GM12872 (cell line): ENCODE measurements around the gene ARL6.

Source experiments
- CTCF ChIP-seq: IDR thresholded peaks from 3 replicates; pipeline ENCODE4 v1.5.1; 2011; ENCODE audit warnings: low read depth, mild to moderate bottlenecking, low read length, moderate library complexity; ENCODE audit not compliant: insufficient read depth

ARL6 gene

GRCh38 chr3:97831140-97831539 is 66.6 kb downstream of the ARL6 start:
- no peak for TF ChIP-seq CTCF

DNA sequence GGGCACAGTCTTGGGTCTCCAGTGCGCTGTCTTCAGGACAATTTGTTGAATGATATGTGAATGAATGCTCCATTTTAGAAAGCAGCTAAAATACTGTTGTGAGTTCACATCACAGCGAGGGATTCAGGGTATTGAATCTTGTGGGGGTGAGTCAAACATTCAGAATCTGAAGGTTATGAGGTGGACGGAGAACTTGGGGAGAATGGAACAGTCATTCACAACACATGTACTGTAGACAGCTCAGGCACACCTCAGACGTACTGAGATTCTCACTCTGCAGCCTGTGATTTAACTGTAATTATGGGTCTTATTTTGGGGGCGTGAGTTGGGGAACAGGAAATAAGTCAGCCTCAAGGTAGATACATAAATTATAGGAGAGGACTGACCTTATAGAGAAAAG is 71.2 kb downstream of the ARL6 start:
- no peak for TF ChIP-seq CTCF

GRCh38 chr3:97838393-97838792 is 73.8 kb downstream of the ARL6 start:
- no peak for TF ChIP-seq CTCF

GRCh38 chr3:97839944-97840343 is 75.4 kb downstream of the ARL6 start:
- TF ChIP-seq CTCF: no peak

DNA sequence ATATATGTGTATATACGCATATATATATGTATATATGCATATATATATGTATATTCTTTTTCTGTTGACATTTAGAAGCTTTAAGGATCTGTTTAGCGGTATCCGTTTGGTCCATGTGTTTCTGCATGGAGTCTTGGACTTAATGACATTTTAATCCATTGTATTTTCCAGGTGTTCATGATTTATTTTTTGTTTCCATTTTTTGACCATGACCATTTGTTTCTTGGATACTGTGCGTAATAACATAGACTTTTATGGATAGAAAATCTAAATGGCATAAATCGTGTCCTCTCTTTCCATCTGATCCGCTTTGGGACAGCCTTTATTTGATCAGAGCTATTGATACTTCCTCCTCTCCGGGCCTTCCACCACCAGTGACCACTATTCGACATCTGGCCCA is 76.7 kb downstream of the ARL6 start:
- TF ChIP-seq CTCF: no peak

DNA sequence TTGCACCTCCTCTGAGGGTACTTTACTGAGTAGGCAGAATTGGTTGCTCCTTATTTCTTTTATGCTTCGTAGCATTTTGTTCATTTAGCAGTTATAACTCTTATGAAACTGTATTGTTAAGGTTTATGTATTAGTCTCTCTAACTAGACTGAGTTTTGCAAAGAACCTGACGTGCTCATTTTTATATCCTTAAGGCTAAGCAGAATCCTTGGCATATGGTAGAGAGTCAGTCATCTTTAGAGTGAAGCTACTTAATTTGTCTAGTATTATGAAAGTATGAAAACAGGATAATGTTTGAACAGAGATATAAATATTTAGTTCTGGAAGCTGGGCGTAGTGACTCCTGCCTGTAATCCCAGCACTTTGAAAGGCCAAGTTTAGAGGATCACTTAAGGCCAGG is 77.4 kb downstream of the ARL6 start:
- no peak for TF ChIP-seq CTCF

DNA sequence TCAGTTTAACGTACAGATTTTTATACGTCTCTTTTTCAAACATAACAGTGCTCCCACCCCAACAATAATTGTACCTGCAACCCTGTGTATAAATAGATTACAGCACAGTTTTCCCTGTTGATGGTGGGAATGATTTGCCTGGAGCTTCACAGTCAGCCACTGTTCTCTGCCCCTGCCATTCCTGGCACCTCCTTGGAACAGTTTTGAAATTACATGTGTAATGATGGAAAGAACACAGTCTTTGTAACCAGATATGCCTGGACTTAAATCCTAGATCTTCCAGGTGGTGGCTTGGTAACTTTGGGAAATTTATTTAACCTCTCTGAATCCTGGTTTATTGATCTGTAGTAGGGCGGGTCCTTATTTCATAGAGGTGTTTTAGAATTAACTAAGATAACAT is 84.2 kb downstream of the ARL6 start:
- TF ChIP-seq CTCF: no peak
